DND-41 (cell line): ENCODE measurements around the gene TRMT61A.

Experiments used
- ATAC-seq: fragments of 200-7000 bp; cut with Tn5 transposase; 3 replicates; pipeline ENCODE4 v1.9.1; 2021; ENCODE audit warnings: low read depth; ENCODE audit not compliant: insufficient read depth
- DNase-seq: peaks from one replicate; pipeline ENCODE4 v3.0.0-alpha.2; 2020
- H2AFZ ChIP-seq: 2 replicates; pipeline ENCODE4 v1.6.0; 2012; ENCODE audit warnings: low read depth, low read length
- H3K27ac ChIP-seq: 2 replicates; pipeline ENCODE4 v1.5.1; 2012; ENCODE audit warnings: low read length, inconsistent platforms
- H3K27me3 ChIP-seq: fragments of 200-600 bp; sonication (generic); 2 replicates; pipeline ENCODE4 v1.6.0; 2012; ENCODE audit warnings: low read length, mild to moderate bottlenecking, inconsistent platforms; ENCODE audit not compliant: insufficient read depth, poor library complexity
- H3K36me3 ChIP-seq: 2 replicates; pipeline ENCODE4 v1.5.1; 2012; ENCODE audit warnings: low read length, inconsistent platforms; ENCODE audit not compliant: insufficient read depth
- H3K4me1 ChIP-seq: 2 replicates; pipeline ENCODE4 v1.5.1; 2012; ENCODE audit warnings: mild to moderate bottlenecking, low read length; ENCODE audit not compliant: insufficient read depth
- H3K4me2 ChIP-seq: 2 replicates; pipeline ENCODE4 v1.6.0; 2012; ENCODE audit warnings: mild to moderate bottlenecking, moderate library complexity, low read length, inconsistent platforms; ENCODE audit not compliant: insufficient read depth
- H3K4me3 ChIP-seq, 2 experiments: fragments of 200-600 bp in 1 of 2; shearing (Covaris generic) in 1 of 2; 2 replicates each; pipeline ENCODE4 v1.5.1; 2012 to 2016; ENCODE audit warnings: inconsistent platforms in 2 of 2, low read length in 2 of 2, mild to moderate bottlenecking in 2 of 2, low read depth in 1 of 2, moderate library complexity in 1 of 2
- H3K79me2 ChIP-seq: 2 replicates; pipeline ENCODE4 v1.6.0; 2012; ENCODE audit warnings: low read length, inconsistent platforms; ENCODE audit not compliant: insufficient read depth
- H3K9ac ChIP-seq: 2 replicates; pipeline ENCODE4 v1.6.0; 2012; ENCODE audit warnings: low read depth, mild to moderate bottlenecking, inconsistent platforms, low read length, moderate library complexity
- H3K9me3 ChIP-seq: 2 replicates; pipeline ENCODE4 v1.5.1; 2012; ENCODE audit warnings: low read length, moderate library complexity, mild to moderate bottlenecking, inconsistent platforms; ENCODE audit not compliant: insufficient read depth, severe bottlenecking
- H4K20me1 ChIP-seq: 2 replicates; pipeline ENCODE4 v1.6.0; 2012; ENCODE audit warnings: low read length; ENCODE audit not compliant: insufficient read depth
- EZH2 ChIP-seq: IDR thresholded peaks from 3 replicates; pipeline ENCODE4 v1.6.1; 2012; ENCODE audit warnings: borderline replicate concordance, low read depth, mild to moderate bottlenecking, moderate library complexity, low read length, inconsistent platforms; ENCODE audit not compliant: severe bottlenecking
- TF ChIP-seq, protein P1 (sequence below): IDR thresholded peaks from 2 replicates; pipeline ENCODE4 v1.5.1; 2012; ENCODE audit warnings: borderline replicate concordance, low read length, moderate library complexity, mild to moderate bottlenecking; ENCODE audit not compliant: poor library complexity, severe bottlenecking; ENCODE audit errors: extremely low read depth

Gene TRMT61A

GRCh38 chr14:103517174-103517566 lies 11.8 kb upstream of the TRMT61A start:
- ATAC-seq, result no peak
- Histone ChIP-seq H3K9ac (no peak overlapping the region), H3K4me2 (no peak overlapping the region), H3K4me3 (no peak overlapping the region), H3K4me1 (peaks cover 8% of the 10 kb centered on the region; the same call in 1 of the 2 replicates), H3K9me3 (no peaks in the 10 kb centered on the region), H3K27me3 (no peaks in the 10 kb centered on the region), H3K79me2 (no peaks in the 10 kb centered on the region), H3K36me3 (no peaks in the 10 kb centered on the region), H2AFZ (no peak overlapping the region), H4K20me1 (0 out of 2 replicates have a peak, but pooled peaks cover 10% of the 10 kb centered on the region), H3K27ac (no peak overlapping the region)
- no peak for TF ChIP-seq EZH2
- TF ChIP-seq, protein P1, sequence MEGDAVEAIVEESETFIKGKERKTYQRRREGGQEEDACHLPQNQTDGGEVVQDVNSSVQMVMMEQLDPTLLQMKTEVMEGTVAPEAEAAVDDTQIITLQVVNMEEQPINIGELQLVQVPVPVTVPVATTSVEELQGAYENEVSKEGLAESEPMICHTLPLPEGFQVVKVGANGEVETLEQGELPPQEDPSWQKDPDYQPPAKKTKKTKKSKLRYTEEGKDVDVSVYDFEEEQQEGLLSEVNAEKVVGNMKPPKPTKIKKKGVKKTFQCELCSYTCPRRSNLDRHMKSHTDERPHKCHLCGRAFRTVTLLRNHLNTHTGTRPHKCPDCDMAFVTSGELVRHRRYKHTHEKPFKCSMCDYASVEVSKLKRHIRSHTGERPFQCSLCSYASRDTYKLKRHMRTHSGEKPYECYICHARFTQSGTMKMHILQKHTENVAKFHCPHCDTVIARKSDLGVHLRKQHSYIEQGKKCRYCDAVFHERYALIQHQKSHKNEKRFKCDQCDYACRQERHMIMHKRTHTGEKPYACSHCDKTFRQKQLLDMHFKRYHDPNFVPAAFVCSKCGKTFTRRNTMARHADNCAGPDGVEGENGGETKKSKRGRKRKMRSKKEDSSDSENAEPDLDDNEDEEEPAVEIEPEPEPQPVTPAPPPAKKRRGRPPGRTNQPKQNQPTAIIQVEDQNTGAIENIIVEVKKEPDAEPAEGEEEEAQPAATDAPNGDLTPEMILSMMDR, result no peak
- DNase-seq, result no peak

- Histone ChIP-seq H3K36me3 (no peaks in the 10 kb centered on the region), H3K79me2 (no peaks in the 10 kb centered on the region), H3K9ac (no peak overlapping the region), H3K4me2 (no peak overlapping the region), H3K9me3 (no peaks in the 10 kb centered on the region), H4K20me1 (0 out of 2 replicates have a peak, but pooled peaks cover 10% of the 10 kb centered on the region), H3K4me1 (peaks cover 8% of the 10 kb centered on the region; the same call in 1 of the 2 replicates), H2AFZ (no peak overlapping the region), H3K27me3 (no peaks in the 10 kb centered on the region), H3K27ac (no peak overlapping the region), H3K4me3 (no peak overlapping the region)
- DNase-seq, result no peak
- TF ChIP-seq, protein P1, result no peak
- TF ChIP-seq EZH2, result no peak
- no peak for ATAC-seq
Measured at GRCh38 chr14:103517721-103518421, 11.1 kb upstream of the TRMT61A start.

GRCh38 chr14:103518422-103519042 lies 10.5 kb upstream of the TRMT61A start:
- ATAC-seq (peak; percentile 70), DNase-seq (peak; percentile 63)
- Histone ChIP-seq H3K4me2 (no peak overlapping the region), H4K20me1 (0 out of 2 replicates have a peak, but pooled peaks cover 10% of the 10 kb centered on the region), H3K9ac (no peak overlapping the region), H3K36me3 (no peaks in the 10 kb centered on the region), H3K27ac (no peak overlapping the region), H3K27me3 (no peaks in the 10 kb centered on the region), H3K79me2 (no peaks in the 10 kb centered on the region), H3K9me3 (no peaks in the 10 kb centered on the region), H2AFZ (no peak overlapping the region), H3K4me1 (peaks cover 8% of the 10 kb centered on the region; the same call in 1 of the 2 replicates), H3K4me3 (no peak overlapping the region)
- TF ChIP-seq, protein P1, result peak; percentile 98
- no peak for TF ChIP-seq EZH2
